Activated CD8-positive, alpha-beta memory T cell treated with anti-CD3 and anti-CD28 coated beads, Interleukin-2, amount 50 U/mL, for 1 hour (primary cell): ENCODE data around the gene LIMD2.

Experiments
- DNase-seq: peaks from one replicate; pipeline ENCODE4 v3.0.0-alpha.2; 2020; ENCODE audit errors: extremely low read depth

LIMD2 gene

GRCh38 chr17:63701456-63701820, 1.5 kb upstream of the LIMD2 start:
- no peak for DNase-seq

GRCh38 chr17:63700528-63701455, 867 bp upstream of the LIMD2 start:
- no peak for DNase-seq

DNA sequence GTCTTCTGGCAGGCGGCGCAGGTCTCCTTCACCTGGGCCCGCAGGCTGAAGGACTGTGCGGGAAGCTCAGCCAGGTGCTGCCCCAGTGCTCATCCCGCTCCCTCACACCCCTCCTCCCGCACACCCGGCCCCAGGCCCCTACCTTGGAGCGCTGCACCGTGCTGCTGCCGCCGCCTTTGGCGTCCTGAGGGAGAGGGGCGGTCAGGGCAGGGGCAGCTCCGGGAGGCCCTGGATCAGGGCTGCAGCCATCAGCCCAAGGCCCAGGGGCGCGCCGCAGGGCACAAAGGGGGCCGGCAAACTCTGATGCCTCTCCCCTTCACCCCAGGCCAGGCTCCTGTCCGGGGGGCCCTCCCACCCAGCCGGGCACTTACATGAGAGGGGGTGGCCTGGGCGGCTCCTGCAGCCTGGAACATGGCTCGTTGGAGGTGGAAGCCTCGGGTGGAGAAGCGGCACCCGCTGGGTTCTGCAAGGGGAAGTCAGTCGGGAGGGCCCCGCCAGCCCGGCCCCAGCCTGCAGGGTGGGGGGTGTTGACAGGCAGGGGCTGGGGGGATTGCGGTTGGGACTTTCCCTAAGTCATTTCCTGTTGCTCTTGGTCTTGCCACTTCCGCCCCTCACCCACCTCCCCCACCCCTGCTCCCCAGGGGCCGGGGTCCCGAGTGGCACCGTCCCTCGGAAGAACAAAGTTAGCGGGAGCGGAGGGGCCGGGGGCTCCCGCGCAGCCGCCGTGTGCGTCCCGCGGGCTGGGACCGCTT, 863 bp downstream of the LIMD2 start:
- peak; percentile 78 for DNase-seq

DNA sequence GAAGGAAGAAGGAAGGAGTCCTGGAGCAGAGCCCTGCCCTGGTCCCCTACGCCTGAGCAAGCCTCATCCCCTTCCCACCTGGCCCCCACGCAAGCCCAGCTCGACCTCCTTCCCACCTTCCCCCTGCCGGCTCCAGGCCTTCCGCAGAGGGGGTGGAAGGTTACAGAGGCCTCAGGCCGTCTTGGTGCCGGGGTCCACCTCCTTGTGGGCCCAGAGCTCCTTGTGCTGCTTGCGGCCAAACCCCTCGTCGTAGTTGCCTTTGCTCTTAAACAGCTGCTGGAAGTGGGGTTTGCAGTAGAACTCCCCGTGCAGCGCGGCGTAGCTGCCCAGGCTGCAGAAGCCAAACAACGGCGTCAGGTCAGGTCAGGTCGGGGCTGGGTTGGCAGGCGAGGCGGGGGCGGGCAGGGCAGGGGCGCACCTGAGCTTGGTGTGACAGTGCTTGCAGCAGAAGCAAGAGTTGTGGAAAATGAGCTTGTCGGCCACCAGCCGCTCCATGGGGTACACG, 1.5 kb downstream of the LIMD2 start:
- no peak for DNase-seq

DNA sequence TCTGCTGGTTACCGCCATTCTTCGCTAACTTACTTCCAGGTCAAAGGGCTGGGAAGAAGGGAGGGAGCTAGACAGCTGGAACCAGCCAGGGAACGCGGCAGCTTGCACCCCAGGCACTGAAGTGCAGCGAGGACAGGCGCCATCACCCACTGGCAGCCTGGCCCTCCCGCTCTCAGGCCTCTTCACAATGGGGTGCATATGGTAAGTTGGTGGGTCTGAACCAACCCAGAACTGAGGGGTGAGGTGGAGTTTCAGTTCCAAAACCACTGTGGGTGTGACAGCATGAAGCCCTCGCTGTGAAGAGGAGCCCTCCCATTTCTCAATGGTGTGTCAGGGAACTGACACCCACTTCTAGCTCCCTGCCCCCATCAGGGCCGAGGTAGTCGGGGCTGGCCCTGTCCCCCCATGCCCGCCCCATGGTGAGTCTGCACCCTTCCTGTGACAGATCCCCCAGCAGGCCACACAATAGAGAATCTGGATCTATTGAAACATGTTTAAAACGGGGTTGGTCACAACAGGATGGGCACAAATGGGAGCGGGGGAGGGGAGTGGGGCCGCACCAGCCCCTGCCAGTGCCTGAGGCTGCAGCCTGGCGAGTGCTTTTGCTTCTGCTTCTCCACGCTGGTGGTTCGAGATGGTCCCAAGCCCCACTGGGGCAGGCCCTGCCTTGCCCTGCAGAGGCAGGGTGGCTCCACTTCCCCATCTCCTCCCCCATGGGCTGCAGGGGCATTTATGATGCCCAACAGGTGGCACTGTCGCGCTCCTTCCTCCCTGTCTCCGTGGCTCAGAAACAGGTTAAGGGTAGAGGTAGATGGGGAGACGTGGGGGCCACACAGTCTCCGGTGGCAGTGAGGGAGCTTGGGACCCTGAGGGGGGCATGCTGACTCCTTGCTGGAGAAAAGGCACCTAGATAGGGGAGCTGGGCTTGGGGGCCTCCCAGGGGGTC, 2.3 kb downstream of the LIMD2 start:
- DNase-seq, result peak; percentile 70

DNA sequence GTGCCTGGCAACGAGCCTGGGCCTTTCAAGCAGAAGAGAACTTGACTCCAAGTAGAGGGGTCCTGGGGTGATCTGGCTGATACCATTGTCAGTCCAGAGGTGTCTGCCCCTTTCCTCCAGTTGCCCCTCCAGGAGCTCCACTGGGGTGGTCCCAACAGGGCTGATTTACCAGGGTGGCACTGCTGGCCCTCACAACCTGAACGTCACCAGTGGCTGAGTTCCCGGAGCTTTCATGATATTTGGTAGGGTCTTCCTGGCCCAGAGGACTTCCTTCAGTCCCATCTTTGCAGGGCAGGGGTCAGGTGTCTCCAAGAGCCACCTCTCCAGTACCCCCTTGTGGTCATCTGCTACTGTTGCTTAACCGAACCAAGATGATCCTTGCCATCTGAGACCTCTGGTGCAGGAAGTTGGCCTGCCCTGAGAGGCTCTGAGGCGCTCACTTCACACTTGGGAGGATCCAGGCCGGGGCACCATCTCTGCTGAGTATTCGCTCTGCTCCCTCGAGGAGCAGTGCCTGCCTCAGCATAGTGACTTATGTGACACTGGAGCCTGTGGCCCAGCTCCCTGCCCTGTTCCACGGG, 3.5 kb downstream of the LIMD2 start:
- DNase-seq, result no peak

- no peak for DNase-seq
These were observed 4.0 kb downstream of the LIMD2 start for GRCh38 chr17:63695889-63696288.

DNA sequence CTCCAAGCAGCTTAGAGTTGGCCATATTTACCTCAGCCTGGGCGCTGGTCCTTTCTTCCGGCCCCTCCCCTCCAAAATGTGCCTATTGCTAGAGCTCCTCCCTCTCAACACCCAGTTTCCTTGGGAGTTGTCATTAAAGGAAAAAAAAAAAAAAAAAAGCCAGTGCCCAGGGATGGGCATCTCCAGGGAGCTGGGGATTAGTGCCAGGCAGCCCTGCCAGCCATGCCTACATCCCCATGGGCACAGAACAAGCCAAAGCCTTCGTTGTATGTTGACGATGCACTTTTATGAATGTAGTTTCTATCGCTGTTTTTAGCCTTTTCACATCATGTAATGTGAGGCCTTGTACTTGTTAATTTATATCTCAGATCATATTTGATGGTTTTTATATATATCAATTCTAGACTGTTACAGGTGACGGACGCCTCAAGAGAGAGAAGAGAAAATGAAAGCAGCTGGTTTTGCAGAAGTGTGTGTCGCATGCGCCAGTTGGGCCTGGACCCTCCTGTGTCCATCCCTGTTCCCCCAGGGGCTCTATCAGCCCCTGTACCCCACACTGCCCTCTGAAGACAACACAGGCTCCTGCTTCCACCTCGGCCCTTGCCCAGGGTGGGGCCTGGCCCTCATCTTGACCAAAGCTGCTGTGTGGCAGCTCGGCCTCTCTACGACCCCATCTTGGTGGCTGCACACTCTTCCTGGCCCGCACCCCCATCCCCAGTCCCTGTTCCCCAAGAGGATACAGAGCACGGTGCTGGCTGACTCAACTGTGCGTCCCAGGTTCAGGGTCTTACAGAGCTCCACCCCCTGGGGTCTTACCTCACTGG, 4.8 kb downstream of the LIMD2 start:
- no peak for DNase-seq

DNA sequence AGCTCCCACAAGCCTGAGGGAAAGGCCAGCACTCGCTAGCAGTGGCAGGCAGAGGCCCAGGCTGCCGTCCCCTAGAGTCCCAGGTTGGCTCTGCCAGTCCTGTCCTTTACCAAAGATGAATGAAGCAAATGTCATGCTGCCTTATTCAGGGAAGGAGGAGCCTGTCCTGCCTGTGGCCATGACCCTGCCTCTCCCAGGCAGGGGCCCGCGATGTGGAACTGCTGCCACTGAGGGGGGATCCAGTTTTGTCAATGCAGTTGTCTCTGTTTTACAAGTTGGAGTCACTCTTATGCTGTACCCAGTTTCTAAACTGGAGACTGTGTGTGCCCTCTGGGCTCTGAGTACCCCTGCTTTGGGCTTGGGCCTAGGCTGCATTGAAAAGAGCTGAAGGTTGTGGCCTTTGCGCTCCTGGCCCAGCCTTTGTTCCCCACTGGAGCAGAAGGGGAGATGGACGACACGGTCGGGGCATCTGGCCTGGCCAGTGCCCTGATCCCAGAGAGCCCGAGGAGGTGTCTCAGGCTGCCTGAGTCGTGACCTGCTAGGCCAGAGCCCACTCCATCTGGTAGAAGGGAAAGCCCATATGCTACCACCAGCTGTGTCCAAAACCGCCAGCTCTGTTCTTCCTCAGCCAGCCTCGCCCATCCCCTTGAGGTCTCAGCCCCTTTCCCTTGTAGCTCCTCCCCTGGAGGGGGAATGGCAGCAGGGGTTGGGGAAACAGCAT, 5.5 kb downstream of the LIMD2 start:
- DNase-seq, result no peak

GRCh38 chr17:63693411-63694113, 6.4 kb downstream of the LIMD2 start:
- no peak for DNase-seq

DNA sequence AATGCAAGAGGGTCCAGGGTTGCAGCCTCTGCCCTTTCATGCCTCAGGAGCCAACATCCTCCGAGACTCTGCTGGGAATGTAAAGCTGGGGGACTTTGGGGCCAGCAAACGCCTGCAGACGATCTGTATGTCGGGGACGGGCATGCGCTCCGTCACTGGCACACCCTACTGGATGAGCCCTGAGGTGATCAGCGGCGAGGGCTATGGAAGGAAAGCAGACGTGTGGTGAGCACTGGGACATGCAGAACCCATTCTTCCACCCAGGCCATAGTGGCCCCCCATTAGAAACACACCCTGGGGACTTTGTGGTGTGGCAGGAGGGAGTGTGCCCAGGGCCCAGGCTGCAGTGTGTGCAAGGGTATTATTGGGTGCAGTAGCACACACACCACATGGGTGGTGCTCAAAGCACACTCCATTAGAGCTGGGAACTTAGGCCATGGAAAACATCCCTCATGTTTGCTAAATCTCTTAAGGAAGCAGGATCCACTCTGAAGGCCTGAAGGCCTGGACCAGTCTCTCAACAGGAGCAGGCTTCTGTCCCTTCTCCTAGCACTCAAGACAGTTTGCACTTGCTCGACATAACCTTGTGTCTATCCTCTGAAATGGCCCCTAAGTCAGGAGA, 7.6 kb downstream of the LIMD2 start:
- DNase-seq, result no peak

DNA sequence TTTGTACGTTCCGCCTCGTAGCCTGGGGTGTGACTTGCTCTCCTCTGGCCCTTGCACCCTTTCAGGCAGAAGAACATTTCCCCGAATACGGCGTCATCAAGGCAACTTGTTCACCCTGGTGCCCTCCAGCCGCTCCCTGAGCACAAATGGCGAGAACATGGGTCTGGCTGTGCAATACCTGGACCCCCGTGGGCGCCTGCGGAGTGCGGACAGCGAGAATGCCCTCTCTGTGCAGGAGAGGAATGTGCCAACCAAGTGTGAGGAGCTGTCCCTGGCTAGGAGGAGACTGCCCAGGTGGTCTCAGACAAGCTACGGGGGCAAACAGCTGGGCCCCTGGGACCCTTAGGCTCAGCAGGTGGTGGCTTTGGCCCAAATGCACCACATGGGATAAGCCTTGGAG, 10.4 kb downstream of the LIMD2 start:
- no peak for DNase-seq

- DNase-seq, result no peak
These were observed 11.4 kb downstream of the LIMD2 start for GRCh38 chr17:63688396-63689020.

GRCh38 chr17:63686138-63686685, 13.7 kb downstream of the LIMD2 start:
- no peak for DNase-seq

DNA sequence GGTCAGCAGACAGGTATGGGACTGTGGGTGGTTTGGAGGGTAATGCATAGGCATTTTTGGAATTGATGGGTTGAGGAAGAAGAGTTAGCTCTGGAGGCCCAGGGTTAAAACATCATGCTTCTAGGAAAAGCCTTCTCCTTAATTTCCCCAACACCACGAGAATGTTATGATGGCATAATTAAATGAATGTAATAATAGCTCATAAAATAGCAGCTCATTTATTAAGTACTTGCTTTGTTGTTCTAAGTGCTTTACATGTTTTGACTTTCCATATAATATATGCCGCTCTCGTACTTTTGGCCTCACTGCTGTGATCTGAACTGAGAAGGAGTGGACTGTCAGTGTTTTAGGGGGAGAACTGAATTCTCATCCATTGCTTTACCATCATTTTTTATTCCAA, 14.3 kb downstream of the LIMD2 start:
- DNase-seq, result no peak

GRCh38 chr17:63685041-63685440, 14.9 kb downstream of the LIMD2 start:
- DNase-seq, result no peak

DNA sequence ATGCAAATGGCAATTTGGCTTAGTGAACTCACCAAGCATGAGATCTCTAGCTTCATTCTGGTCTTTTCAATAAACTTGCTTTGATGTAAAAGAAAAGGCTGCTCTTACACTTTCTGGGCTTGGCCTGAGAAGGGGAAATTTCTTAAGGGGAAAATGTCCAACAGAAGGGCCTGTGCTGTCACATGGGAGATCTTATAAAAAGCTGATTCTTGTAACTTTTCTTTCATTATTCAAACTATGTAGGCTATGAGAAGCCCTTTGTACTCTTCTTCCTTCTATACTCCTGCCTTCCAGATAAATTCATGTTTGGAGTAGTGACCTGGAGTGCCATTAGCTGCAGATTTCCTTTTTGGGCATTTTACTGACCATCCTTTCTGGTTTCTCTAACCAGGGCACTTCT, 16.9 kb downstream of the LIMD2 start:
- no peak for DNase-seq

- no peak for DNase-seq
These were observed 17.5 kb downstream of the LIMD2 start for GRCh38 chr17:63682441-63682840.
